SK-N-MC (cell line): ENCODE measurements around the gene HPN.

Experiments used
- DNase-seq: peaks from one replicate; pipeline ENCODE4 v3.0.0-alpha.2; 2011; ENCODE audit warnings: low read depth, low spot score
- H3K27ac ChIP-seq: fragments of 200-600 bp; sonication (generic); 2 replicates; pipeline ENCODE4 v1.5.1; 2016; ENCODE audit warnings: mixed run types
- H3K36me3 ChIP-seq: fragments of 200-600 bp; sonication (generic); 2 replicates; pipeline ENCODE4 v1.6.1; 2017; ENCODE audit warnings: antibody characterized with exemption, low read length, mixed read lengths; ENCODE audit not compliant: insufficient read depth
- H3K4me3 ChIP-seq: fragments of 200-600 bp; sonication (generic); 2 replicates; pipeline ENCODE4 v1.5.1; 2016
- H3K9ac ChIP-seq: fragments of 200-600 bp; sonication (generic); 2 replicates; pipeline ENCODE4 v1.8.0; 2017; ENCODE audit warnings: mixed run types, mixed read lengths; ENCODE audit not compliant: insufficient read length
- H3K9me3 ChIP-seq: fragments of 200-600 bp; sonication (generic); 2 replicates; pipeline ENCODE4 v1.6.1; 2017; ENCODE audit warnings: low read depth, mild to moderate bottlenecking, antibody characterized with exemption, low read length, moderate library complexity, mixed read lengths
- EZH2 ChIP-seq: fragments of 200-600 bp; sonication (generic); IDR thresholded peaks from one replicate; pipeline ENCODE4 v1.6.1; 2017; ENCODE audit warnings: antibody characterized with exemption
- FOXP2 ChIP-seq: optimal IDR thresholded peaks from 2 replicates; pipeline ENCODE3; 2011; ENCODE audit warnings: mild to moderate bottlenecking, moderate library complexity; ENCODE audit not compliant: insufficient read depth; ENCODE audit errors: extremely low read length, control extremely low read depth
- POLR2AphosphoS5 ChIP-seq: IDR thresholded peaks from 2 replicates; pipeline ENCODE4 v1.6.1; 2012; ENCODE audit warnings: mild to moderate bottlenecking, low read depth, low read length, borderline replicate concordance

The HPN gene

DNA sequence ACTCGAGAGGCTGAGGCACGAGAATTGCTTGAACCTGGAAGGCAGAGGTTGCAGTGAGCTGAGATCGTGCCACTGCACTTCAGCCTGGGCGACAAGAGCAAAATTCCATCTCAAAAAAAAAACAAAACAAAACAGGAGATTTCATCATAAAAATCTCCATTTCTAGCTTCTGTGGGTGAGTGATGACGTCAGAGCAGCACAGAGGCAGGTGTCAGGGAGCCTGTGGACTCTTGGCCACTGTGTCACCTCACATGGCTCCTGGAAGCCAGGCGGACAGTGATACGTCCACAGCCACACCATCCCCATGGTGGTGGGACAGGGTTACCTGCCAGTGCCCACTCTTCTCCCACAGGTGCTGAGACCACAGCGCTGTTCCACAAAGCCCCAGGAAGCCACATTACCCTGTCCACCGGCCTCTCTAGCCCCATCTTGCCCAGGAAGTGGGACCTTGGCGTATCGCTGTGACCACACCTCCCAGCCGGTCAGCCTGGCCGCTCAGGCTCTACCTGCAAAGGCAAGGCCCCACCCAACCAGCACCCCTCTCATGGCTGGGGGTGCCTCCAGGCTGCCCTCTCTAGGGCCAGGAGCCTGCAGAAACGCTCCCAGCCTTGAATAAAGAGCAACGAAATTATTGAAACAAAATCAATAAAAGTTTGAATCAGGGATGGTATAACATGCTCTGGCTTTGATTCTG is 71.6 kb downstream of the HPN start:
- no peak overlapping the region for H3K4me3 ChIP-seq
- H3K27ac ChIP-seq = no peak overlapping the region
- no peaks in the 10 kb centered on the region for H3K36me3 ChIP-seq
- no peak overlapping the region for H3K9ac ChIP-seq
- TF ChIP-seq EZH2 (no peak), POLR2AphosphoS5 (no peak), FOXP2 (no peak)
- H3K9me3 ChIP-seq = no peaks in the 10 kb centered on the region
- no peak for DNase-seq

- no peak overlapping the region for H3K9ac ChIP-seq
- TF ChIP-seq FOXP2 (no peak), POLR2AphosphoS5 (no peak), EZH2 (no peak)
- no peaks in the 10 kb centered on the region for H3K36me3 ChIP-seq
- DNase-seq = no peak
- H3K4me3 ChIP-seq = peak overlapping the region; percentile 26; the same call in 1 of the 2 replicates
- H3K27ac ChIP-seq = no peak overlapping the region
- no peaks in the 10 kb centered on the region for H3K9me3 ChIP-seq
These were observed 73.0 kb downstream of the HPN start for GRCh38 chr19:35114353-35115176.

DNA sequence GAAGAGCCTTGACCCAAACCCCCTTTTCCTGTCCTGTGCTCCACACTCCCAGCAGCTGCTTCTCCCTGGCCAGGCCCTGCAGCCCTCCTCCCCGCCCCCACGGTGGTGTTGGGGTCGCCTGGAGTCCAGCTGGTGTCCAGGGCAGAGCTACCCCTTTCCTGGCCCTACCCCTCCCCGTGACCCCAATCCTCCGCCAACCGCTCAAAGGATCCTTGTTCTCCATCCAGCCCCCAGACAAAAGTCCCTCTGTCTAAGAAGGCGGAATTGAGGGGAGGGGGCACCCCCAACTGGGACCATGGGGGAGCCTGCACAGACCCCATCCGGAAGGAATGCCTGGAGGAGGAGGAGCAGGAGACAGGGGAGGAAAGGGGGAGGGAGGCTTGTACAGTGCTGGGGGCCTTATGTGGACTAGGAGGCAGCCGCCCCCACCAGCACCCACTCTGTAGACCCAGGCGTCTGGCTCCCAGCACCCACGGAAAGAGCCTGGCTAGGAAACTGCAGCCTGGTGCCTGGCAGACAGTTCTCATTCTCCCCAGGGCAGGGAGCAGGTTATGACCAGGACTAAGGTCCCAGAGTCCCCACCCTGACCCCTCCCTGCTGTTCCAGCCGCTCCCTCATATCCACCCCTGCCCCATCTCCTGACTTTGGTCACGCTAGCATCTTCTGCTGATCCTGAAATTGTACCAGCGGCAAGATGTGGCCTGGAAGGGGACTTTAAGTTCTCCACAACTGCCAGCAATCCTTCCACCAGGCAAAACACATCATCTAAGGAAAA is 73.8 kb downstream of the HPN start, which contains the start of gene FXYD3:
Gene FXYD3 (plus strand): TSS at position 647 of the 775 bp plus-strand sequence. CDS start 3,554 bp downstream, outside the sequence.
- Histone ChIP-seq H3K9ac (no peak within 1 kb of the TSS), H3K9me3 (no peaks in the 10 kb centered on the region), H3K4me3 (peak within 1 kb of the TSS; percentile 26; the same call in 1 of the 2 replicates), H3K27ac (no peak within 1 kb of the TSS), H3K36me3 (no peaks in the 10 kb centered on the region)
- no peak for DNase-seq
- TF ChIP-seq EZH2 (no peak), FOXP2 (no peak), POLR2AphosphoS5 (no peak)
